MM.1S (cell line): Measurements from ENCODE around the gene OR5B12.

Experiments used
- DNase-seq: peaks from one replicate; pipeline ENCODE4 v3.0.0-alpha.2; 2015
- H2AFZ ChIP-seq: fragments of 300-600 bp; sonication (generic); 2 replicates; pipeline ENCODE4 v1.6.0; 2016; ENCODE audit warnings: antibody characterized with exemption, low read length
- H3F3A ChIP-seq: fragments of 300-600 bp; sonication (generic); 2 replicates; pipeline ENCODE4 v1.6.1; 2016; ENCODE audit warnings: mild to moderate bottlenecking, antibody characterized with exemption, low read length, moderate library complexity, mixed read lengths; ENCODE audit not compliant: insufficient read depth
- H3K27ac ChIP-seq: fragments of 300-600 bp; sonication (generic); 2 replicates; pipeline ENCODE4 v1.5.1; 2016; ENCODE audit warnings: mild to moderate bottlenecking, low read length
- H3K27me3 ChIP-seq: fragments of 300-600 bp; sonication (generic); replicated peaks from 2 replicates; pipeline ENCODE4 v1.6.0; 2016; ENCODE audit warnings: low read length; ENCODE audit not compliant: insufficient read depth
- H3K36me3 ChIP-seq: fragments of 300-600 bp; sonication (generic); replicated peaks from 2 replicates; pipeline ENCODE4 v1.6.1; 2016; ENCODE audit warnings: mild to moderate bottlenecking, low read length, mixed read lengths; ENCODE audit not compliant: insufficient read depth
- H3K4me1 ChIP-seq: fragments of 300-600 bp; sonication (generic); 2 replicates; pipeline ENCODE4 v1.6.1; 2016; ENCODE audit warnings: low read length, mixed read lengths
- H3K4me2 ChIP-seq: fragments of 300-600 bp; sonication (generic); 2 replicates; pipeline ENCODE4 v1.6.0; 2016; ENCODE audit warnings: low read depth, low read length
- H3K4me3 ChIP-seq: fragments of 300-600 bp; sonication (generic); 2 replicates; pipeline ENCODE4 v1.5.1; 2016; ENCODE audit warnings: low read length, mixed read lengths
- H3K79me2 ChIP-seq: fragments of 300-600 bp; sonication (generic); 2 replicates; pipeline ENCODE4 v1.6.1; 2016; ENCODE audit warnings: mixed run types, low read length, mixed read lengths
- H3K9ac ChIP-seq: fragments of 300-600 bp; sonication (generic); 2 replicates; pipeline ENCODE4 v1.6.1; 2016; ENCODE audit warnings: low read length, mixed read lengths
- H3K9me2 ChIP-seq: fragments of 300-600 bp; sonication (generic); replicated peaks from 2 replicates; pipeline ENCODE4 v1.6.1; 2016; ENCODE audit warnings: mild to moderate bottlenecking, low read length, mixed read lengths; ENCODE audit not compliant: insufficient read depth
- H3K9me3 ChIP-seq: fragments of 300-600 bp; sonication (generic); replicated peaks from 2 replicates; pipeline ENCODE4 v1.6.1; 2016; ENCODE audit warnings: mild to moderate bottlenecking, low read length, mixed read lengths; ENCODE audit not compliant: insufficient read depth
- H4K20me1 ChIP-seq: fragments of 300-600 bp; sonication (generic); 2 replicates; pipeline ENCODE4 v1.6.1; 2016; ENCODE audit warnings: mild to moderate bottlenecking, low read length, moderate library complexity, mixed read lengths; ENCODE audit not compliant: insufficient read depth
- EZH2 ChIP-seq: fragments of 300-600 bp; sonication (generic); optimal IDR thresholded peaks from 2 replicates; pipeline ENCODE3; 2017; ENCODE audit warnings: low read depth, mild to moderate bottlenecking, antibody characterized with exemption, low read length, mixed read lengths
- EZH2phosphoT487 ChIP-seq: fragments of 300-600 bp; sonication (generic); IDR thresholded peaks from 2 replicates; pipeline ENCODE4 v1.6.1; 2018; ENCODE audit warnings: antibody characterized with exemption, low read length
- TF ChIP-seq, protein P1 (sequence below): fragments of 300-600 bp; sonication (generic); IDR thresholded peaks from 2 replicates; pipeline ENCODE4 v1.5.1; 2016; ENCODE audit warnings: antibody characterized with exemption, low read length, mixed read lengths

Gene OR5B12

DNA sequence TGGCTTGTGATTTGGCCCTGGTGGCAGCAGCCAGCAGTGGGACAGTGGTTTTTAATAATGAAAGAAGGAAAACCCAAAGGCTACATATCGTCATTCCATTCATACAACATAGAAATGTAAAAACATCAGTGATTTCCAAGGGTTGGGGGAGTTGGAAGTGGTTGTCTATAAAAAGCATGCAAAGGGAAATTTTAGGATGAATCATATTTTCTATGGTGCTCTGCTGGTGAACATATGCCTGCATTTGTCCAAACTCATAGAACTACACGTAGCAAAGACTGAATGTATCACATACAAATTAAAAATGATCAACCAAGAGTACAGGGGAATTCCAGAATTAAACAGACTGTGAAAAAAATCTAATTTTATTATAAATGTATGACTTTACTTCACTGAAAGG, 46.5 kb downstream of the OR5B12 start:
- Histone ChIP-seq H3K4me1 (no peaks in the 10 kb centered on the region), H3K9me3 (no peaks in the 10 kb centered on the region), H3K4me2 (no peak overlapping the region), H3F3A (no peaks in the 10 kb centered on the region), H3K27me3 (no peaks in the 10 kb centered on the region), H3K4me3 (no peak overlapping the region), H3K79me2 (no peaks in the 10 kb centered on the region), H3K27ac (no peak overlapping the region), H4K20me1 (no peaks in the 10 kb centered on the region), H3K36me3 (no peaks in the 10 kb centered on the region), H2AFZ (no peak overlapping the region), H3K9ac (no peak overlapping the region), H3K9me2 (no peaks in the 10 kb centered on the region)
- no peak for DNase-seq
- TF ChIP-seq EZH2, result no peak
- TF ChIP-seq, protein P1, sequence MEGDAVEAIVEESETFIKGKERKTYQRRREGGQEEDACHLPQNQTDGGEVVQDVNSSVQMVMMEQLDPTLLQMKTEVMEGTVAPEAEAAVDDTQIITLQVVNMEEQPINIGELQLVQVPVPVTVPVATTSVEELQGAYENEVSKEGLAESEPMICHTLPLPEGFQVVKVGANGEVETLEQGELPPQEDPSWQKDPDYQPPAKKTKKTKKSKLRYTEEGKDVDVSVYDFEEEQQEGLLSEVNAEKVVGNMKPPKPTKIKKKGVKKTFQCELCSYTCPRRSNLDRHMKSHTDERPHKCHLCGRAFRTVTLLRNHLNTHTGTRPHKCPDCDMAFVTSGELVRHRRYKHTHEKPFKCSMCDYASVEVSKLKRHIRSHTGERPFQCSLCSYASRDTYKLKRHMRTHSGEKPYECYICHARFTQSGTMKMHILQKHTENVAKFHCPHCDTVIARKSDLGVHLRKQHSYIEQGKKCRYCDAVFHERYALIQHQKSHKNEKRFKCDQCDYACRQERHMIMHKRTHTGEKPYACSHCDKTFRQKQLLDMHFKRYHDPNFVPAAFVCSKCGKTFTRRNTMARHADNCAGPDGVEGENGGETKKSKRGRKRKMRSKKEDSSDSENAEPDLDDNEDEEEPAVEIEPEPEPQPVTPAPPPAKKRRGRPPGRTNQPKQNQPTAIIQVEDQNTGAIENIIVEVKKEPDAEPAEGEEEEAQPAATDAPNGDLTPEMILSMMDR, result no peak

- no peaks in the 10 kb centered on the region for H3K9me2 ChIP-seq
- TF ChIP-seq EZH2 (no peak), EZH2phosphoT487 (no peak)
- TF ChIP-seq, protein P1, result no peak
- no peaks in the 10 kb centered on the region for H3K36me3 ChIP-seq
- DNase-seq, result no peak
- no peaks in the 10 kb centered on the region for H3F3A ChIP-seq
- no peak overlapping the region for H3K4me3 ChIP-seq
- no peaks in the 10 kb centered on the region for H3K4me1 ChIP-seq
- H3K27me3 ChIP-seq, result no peaks in the 10 kb centered on the region
- H3K9ac ChIP-seq, result no peak overlapping the region
- H3K4me2 ChIP-seq, result no peak overlapping the region
- no peaks in the 10 kb centered on the region for H3K9me3 ChIP-seq
- no peaks in the 10 kb centered on the region for H4K20me1 ChIP-seq
- no peak overlapping the region for H2AFZ ChIP-seq
- H3K79me2 ChIP-seq, result no peaks in the 10 kb centered on the region
- no peak overlapping the region for H3K27ac ChIP-seq
These were observed 47.8 kb downstream of the OR5B12 start for GRCh38 chr11:58394195-58394594.

DNA sequence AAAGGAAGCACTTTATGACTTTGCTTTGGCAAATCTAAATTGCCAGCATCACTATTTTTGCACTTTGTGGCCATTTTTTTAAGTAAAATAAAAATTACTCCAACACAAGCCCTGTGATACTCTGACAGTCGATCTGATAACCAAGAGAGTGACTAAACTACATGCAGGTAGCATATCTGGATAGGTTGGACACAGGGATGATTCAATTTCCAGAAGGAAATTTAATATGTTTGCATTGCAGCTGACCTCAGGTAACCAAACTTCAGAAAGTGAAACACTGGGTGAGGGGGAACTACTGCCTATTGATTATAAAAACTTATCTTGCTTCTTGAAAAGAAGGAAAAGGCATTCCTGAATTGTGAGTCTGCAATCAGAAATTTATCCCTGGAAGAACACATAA, 49.3 kb downstream of the OR5B12 start:
- Histone ChIP-seq H4K20me1 (no peaks in the 10 kb centered on the region), H3K27ac (no peak overlapping the region), H3K79me2 (no peaks in the 10 kb centered on the region), H2AFZ (no peak overlapping the region), H3K27me3 (no peaks in the 10 kb centered on the region), H3K4me2 (no peak overlapping the region), H3K9ac (no peak overlapping the region), H3K36me3 (no peaks in the 10 kb centered on the region), H3K9me2 (no peaks in the 10 kb centered on the region), H3K9me3 (no peaks in the 10 kb centered on the region), H3K4me1 (no peaks in the 10 kb centered on the region), H3F3A (no peaks in the 10 kb centered on the region), H3K4me3 (no peak overlapping the region)
- TF ChIP-seq, protein P1, result no peak
- TF ChIP-seq EZH2phosphoT487, result no peak
- TF ChIP-seq EZH2, result no peak
- no peak for DNase-seq

DNA sequence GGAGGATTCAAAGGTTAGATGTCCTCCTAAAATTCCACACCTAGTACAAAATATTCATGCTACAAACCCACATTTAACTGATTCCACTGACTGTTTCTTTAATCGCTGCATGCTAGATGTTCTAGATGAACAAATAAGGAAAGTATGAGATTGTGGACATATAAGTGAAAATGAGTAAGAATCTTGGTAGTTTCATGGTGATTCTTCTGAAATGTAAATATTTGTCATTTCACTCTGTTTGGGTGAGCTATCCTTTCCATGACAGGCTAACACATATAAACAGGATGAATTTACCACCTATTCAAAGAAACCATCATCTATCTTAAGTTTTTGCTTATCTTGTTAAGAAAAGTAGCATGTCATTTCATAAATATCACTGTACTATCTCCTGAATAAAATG, 50.2 kb downstream of the OR5B12 start:
- H3K4me3 ChIP-seq, result no peak overlapping the region
- no peaks in the 10 kb centered on the region for H3K9me3 ChIP-seq
- H3F3A ChIP-seq, result no peaks in the 10 kb centered on the region
- no peaks in the 10 kb centered on the region for H3K79me2 ChIP-seq
- H3K36me3 ChIP-seq, result no peaks in the 10 kb centered on the region
- no peak overlapping the region for H3K9ac ChIP-seq
- H3K4me1 ChIP-seq, result no peaks in the 10 kb centered on the region
- no peak for DNase-seq
- H3K4me2 ChIP-seq, result no peak overlapping the region
- H3K9me2 ChIP-seq, result no peaks in the 10 kb centered on the region
- H3K27me3 ChIP-seq, result no peaks in the 10 kb centered on the region
- H2AFZ ChIP-seq, result no peak overlapping the region
- TF ChIP-seq, protein P1, result no peak
- TF ChIP-seq EZH2 (no peak), EZH2phosphoT487 (no peak)
- no peak overlapping the region for H3K27ac ChIP-seq
- no peaks in the 10 kb centered on the region for H4K20me1 ChIP-seq
